ENCODE data around the gene THAP4.

The THAP4 gene

DNA sequence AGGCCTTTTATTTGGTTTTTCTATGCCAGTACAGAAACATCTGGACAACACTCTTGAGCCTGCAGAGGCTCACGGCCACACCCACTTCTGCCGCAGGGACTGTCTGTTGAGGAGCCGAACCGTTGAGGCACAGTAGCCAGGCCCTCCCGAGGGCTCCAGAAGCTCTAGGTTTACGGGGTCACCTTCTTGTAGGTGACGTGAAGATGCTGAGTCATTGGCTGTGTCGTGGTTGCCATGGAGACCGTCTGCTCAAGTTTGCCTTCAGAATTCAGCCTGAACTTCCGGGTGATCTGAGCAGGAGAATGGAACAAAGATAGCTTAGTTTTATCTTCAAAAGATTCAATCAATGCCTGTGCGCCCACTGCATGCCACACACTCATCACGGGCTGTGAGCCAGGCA lies 52.5 kb downstream of the THAP4 start:
- TF ChIP-seq POLR2A (IDR thresholded peaks at IDR 0.05; ENCODE audit: extremely low read depth, insufficient read length) (no peak), MYC (IDR thresholded peaks at IDR 0.05; ENCODE audit: low read depth, low read length) (no peak)
- TF ChIP-seq, protein P1, sequence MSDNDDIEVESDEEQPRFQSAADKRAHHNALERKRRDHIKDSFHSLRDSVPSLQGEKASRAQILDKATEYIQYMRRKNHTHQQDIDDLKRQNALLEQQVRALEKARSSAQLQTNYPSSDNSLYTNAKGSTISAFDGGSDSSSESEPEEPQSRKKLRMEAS (IDR thresholded peaks at IDR 0.05; ENCODE audit: low read depth, low read length): no peak
- TF ChIP-seq, protein P2, sequence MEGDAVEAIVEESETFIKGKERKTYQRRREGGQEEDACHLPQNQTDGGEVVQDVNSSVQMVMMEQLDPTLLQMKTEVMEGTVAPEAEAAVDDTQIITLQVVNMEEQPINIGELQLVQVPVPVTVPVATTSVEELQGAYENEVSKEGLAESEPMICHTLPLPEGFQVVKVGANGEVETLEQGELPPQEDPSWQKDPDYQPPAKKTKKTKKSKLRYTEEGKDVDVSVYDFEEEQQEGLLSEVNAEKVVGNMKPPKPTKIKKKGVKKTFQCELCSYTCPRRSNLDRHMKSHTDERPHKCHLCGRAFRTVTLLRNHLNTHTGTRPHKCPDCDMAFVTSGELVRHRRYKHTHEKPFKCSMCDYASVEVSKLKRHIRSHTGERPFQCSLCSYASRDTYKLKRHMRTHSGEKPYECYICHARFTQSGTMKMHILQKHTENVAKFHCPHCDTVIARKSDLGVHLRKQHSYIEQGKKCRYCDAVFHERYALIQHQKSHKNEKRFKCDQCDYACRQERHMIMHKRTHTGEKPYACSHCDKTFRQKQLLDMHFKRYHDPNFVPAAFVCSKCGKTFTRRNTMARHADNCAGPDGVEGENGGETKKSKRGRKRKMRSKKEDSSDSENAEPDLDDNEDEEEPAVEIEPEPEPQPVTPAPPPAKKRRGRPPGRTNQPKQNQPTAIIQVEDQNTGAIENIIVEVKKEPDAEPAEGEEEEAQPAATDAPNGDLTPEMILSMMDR (IDR thresholded peaks at IDR 0.05; ENCODE audit: low read depth, low read length): no peak
- no peak overlapping the region for H3K4me3 ChIP-seq (ENCODE audit: low read depth, low read length)
- no peak for DNase-seq (ENCODE audit: low read depth)

DNA sequence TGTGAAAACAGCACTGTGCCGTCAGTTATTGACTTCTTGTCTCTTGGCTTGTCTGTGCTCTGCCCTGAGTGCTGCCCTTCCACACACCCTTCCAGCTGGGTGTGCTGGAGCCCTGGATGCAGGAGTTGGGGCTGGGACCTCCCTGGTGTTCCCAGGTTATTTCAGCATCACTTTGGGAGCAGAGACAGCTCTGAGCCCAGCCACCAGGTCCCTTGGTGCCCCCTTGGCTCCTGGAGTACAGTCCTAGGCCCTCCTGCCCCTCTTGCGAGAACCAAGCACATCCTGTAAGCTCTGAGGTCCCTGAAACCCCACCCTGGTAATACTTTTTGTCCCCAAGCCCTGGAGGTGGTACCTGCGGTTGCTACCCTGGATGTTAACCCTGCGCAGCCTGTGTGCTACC lies 54.2 kb downstream of the THAP4 start:
- DNase-seq (ENCODE audit: low read depth): no peak
- no peak overlapping the region for H3K4me3 ChIP-seq (ENCODE audit: low read depth, low read length)
- TF ChIP-seq, protein P1 (IDR thresholded peaks at IDR 0.05; ENCODE audit: low read depth, low read length): no peak
- TF ChIP-seq MYC (IDR thresholded peaks at IDR 0.05; ENCODE audit: low read depth, low read length): no peak
- no peak for TF ChIP-seq POLR2A (IDR thresholded peaks at IDR 0.05; ENCODE audit: extremely low read depth, insufficient read length)
- TF ChIP-seq, protein P2 (IDR thresholded peaks at IDR 0.05; ENCODE audit: low read depth, low read length): no peak

DNA sequence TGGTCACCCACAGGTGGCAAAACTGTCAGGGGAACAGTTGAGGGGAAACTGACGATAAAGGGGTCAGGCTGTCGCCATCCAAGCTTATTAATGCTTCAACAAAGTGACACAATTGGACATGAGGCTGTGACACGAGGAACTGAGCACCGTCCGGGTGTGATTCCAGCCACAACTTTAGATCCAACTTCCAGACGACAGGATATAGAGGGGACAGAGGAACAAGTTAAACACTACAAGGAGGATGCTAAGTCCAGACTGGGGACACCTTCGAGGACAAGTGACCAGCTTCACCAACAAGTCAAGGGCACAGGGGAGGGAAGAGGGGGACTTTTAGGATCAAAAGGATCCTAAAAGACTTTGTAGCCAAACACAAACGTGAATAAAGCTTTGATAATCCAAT lies 54.6 kb downstream of the THAP4 start:
- TF ChIP-seq, protein P1 (IDR thresholded peaks at IDR 0.05; ENCODE audit: low read depth, low read length): no peak
- TF ChIP-seq, protein P2 (IDR thresholded peaks at IDR 0.05; ENCODE audit: low read depth, low read length): no peak
- TF ChIP-seq MYC (IDR thresholded peaks at IDR 0.05; ENCODE audit: low read depth, low read length): no peak
- TF ChIP-seq POLR2A (IDR thresholded peaks at IDR 0.05; ENCODE audit: extremely low read depth, insufficient read length): no peak
- DNase-seq (ENCODE audit: low read depth): no peak
- H3K4me3 ChIP-seq (ENCODE audit: low read depth, low read length): no peak overlapping the region

DNA sequence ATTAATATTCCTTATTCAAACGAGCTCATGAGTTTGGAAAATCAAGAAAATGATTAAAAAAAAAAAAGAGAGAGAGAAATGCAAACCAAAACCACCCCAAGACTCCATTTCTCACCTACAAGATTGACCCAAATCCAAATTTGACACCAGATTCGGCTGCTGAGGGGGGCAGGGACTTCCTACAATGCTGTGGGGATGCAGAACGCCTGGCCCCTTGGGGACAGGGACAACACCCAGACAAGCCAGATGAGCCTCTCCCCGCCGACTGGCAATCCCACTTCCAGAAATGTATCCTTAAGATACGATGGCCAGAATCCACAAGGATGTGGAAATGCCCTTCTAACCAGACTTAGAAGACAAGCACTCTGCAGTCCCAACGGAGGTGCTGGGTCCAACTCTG lies 57.7 kb downstream of the THAP4 start:
- no peak overlapping the region for H3K4me3 ChIP-seq (ENCODE audit: low read depth, low read length)
- TF ChIP-seq MYC (IDR thresholded peaks at IDR 0.05; ENCODE audit: low read depth, low read length) (no peak), POLR2A (IDR thresholded peaks at IDR 0.05; ENCODE audit: extremely low read depth, insufficient read length) (no peak)
- TF ChIP-seq, protein P1 (IDR thresholded peaks at IDR 0.05; ENCODE audit: low read depth, low read length): no peak
- TF ChIP-seq, protein P2 (IDR thresholded peaks at IDR 0.05; ENCODE audit: low read depth, low read length): no peak
- DNase-seq (ENCODE audit: low read depth): no peak

DNA sequence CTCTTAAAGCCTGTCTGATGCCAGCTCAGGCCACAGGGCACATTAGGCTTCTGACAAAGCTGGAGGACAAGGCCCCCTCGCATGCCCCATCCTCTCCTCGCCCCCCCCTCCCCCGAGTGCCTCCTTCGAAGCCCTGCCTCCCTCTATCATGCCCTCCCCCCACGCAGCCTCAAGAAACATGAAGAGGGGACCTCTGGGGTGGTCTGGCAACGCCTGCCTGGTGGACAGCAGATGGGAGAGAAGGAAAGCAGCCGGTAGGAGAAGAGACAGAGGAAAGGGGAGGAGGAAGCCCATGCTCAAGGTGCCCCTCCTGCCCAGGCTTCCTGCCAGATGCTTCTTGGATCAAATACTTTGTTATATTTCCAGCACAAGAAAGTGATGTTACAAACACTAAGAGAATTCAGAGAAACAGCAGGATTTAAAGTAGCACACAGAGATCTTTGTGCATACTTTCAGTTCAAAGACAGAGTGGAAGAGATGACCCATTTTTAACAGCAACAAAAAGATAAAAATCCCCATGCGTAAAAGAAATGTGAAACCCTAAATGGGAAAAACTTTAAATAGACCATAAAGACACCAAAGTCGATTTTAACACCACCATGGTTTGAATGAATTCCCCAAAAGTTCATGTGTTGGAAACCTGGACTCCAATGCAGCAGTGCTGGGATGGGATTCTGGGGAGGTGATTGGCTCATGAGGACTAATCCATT lies 59.4 kb downstream of the THAP4 start:
- no peak for TF ChIP-seq MYC (IDR thresholded peaks at IDR 0.05; ENCODE audit: low read depth, low read length)
- TF ChIP-seq, protein P1 (IDR thresholded peaks at IDR 0.05; ENCODE audit: low read depth, low read length): no peak
- DNase-seq (ENCODE audit: low read depth): no peak
- H3K4me3 ChIP-seq (ENCODE audit: low read depth, low read length): no peak overlapping the region

DNA sequence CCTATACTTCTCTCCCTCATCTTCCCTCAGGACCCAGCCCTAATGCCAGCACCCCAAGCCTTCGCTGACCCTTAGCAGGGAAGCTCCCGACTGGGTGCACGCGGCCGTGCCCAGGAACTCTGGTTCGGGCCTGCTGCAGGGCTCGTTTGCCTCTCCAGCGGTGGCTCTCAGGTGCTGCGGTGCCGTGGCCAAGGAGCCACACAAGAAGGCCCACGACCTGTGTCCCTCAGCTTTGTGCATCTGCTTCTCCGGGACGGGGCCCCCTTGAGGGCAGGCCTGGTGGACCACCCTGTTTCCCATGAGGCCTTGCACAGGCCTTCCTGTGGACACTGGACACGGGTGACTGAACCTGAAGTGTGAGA lies 60.7 kb downstream of the THAP4 start:
- no peak for DNase-seq (ENCODE audit: low read depth)
- TF ChIP-seq MYC (IDR thresholded peaks at IDR 0.05; ENCODE audit: low read depth, low read length) (no peak), POLR2A (IDR thresholded peaks at IDR 0.05; ENCODE audit: extremely low read depth, insufficient read length) (no peak)
- TF ChIP-seq, protein P1 (IDR thresholded peaks at IDR 0.05; ENCODE audit: low read depth, low read length): no peak
- TF ChIP-seq, protein P2 (IDR thresholded peaks at IDR 0.05; ENCODE audit: low read depth, low read length): no peak
- no peak overlapping the region for H3K4me3 ChIP-seq (ENCODE audit: low read depth, low read length)

Measured in NB4 (cell line).